GM12878 (cell line): ENCODE results near the gene KRTAP5-8. TPM values are rescaled to one million over a fixed set of nuclear protein-coding genes. Genes with fewer than 3 reads are reported as not detected.

Experiments
- ATAC-seq: fragments of 200-7000 bp; cut with Tn5 transposase; 3 replicates; pipeline ENCODE4 v1.9.1; 2020; ENCODE audit warnings: mild to moderate bottlenecking, moderate library complexity
- BruUV-seq: library from RNA; stranded (reverse); fragments of 400-500 nt; replicated peaks from 2 replicates; lab custom pipeline; 2021; lab: Mats Ljungman, UMichigan
- CTCF ChIA-PET: fragments of 300-600 bp; sonication (Branson Sonifier 250); formaldehyde crosslinking; extraction: SDS; loops from one replicate; lab custom pipeline; 2021; ENCODE audit warnings: inconsistent platforms; lab: Yijun Ruan, JAX
- POLR2A ChIA-PET: fragments of 350-600 bp; formaldehyde crosslinking; extraction: SDS; loops from one replicate; lab custom pipeline; 2021; ENCODE audit warnings: inconsistent platforms; lab: Charles Lee
- RAD21 ChIA-PET: fragments of 300-600 bp; sonication (Branson Sonifier 250); formaldehyde crosslinking; loops from one replicate; lab custom pipeline; 2023; ENCODE audit warnings: antibody characterized with exemption; ENCODE audit not compliant: unreplicated experiment; lab: Charles Lee
- SMC1A ChIA-PET: fragments of 300-600 bp; sonication (Branson Sonifier 250); formaldehyde crosslinking; loops from one replicate; lab custom pipeline; 2023; ENCODE audit not compliant: unreplicated experiment, uncharacterized antibody; lab: Charles Lee
- DNase-seq: peaks from one replicate; pipeline ENCODE4 v3.0.0-alpha.2; 2011; ENCODE audit warnings: low read depth, low spot score
- FAIRE-seq: peaks from 3 replicates; lab custom pipeline; 2011; peaks lifted over from hg19 to GRCh38; lab: Jason Lieb, UNC
- H2AFZ ChIP-seq: 2 replicates; pipeline ENCODE4 v1.6.0; 2011; ENCODE audit warnings: low read depth, low read length, control low read depth; ENCODE audit not compliant: control insufficient read depth
- H3K27ac ChIP-seq: 2 replicates; pipeline ENCODE4 v1.5.1; 2011; ENCODE audit warnings: control low read depth; ENCODE audit not compliant: control insufficient read depth, insufficient read depth
- H3K27me3 ChIP-seq, 2 experiments: replicated peaks in 1 of 2; 2 replicates each; pipeline versions ENCODE4 v1.6.0 to v1.6.1; 2011; ENCODE audit warnings: low read length in 1 of 2; ENCODE audit not compliant: control insufficient read depth in 2 of 2, insufficient read depth in 2 of 2
- H3K36me3 ChIP-seq, 2 experiments: 2 replicates each; pipeline ENCODE4 v1.5.1; 2011; ENCODE audit warnings: low read length in 1 of 2; ENCODE audit not compliant: control insufficient read depth in 2 of 2, insufficient read depth in 2 of 2
- H3K4me1 ChIP-seq: 2 replicates; pipeline ENCODE4 v1.6.1; 2011; ENCODE audit warnings: mild to moderate bottlenecking, low read length, moderate library complexity, mixed read lengths; ENCODE audit not compliant: control insufficient read depth, insufficient read depth
- H3K4me2 ChIP-seq: 2 replicates; pipeline ENCODE4 v1.6.0; 2011; ENCODE audit warnings: control low read depth; ENCODE audit not compliant: control insufficient read depth, insufficient read depth
- H3K4me3 ChIP-seq: fragments of 200-600 bp; sonication (generic); 2 replicates; pipeline ENCODE4 v1.5.1; 2016
- H3K79me2 ChIP-seq: 2 replicates; pipeline ENCODE4 v1.6.0; 2011; ENCODE audit warnings: low read length; ENCODE audit not compliant: control insufficient read depth, insufficient read depth
- H3K9ac ChIP-seq: 2 replicates; pipeline ENCODE4 v1.8.0; 2011; ENCODE audit warnings: low read length, control low read depth, mixed read lengths; ENCODE audit not compliant: control insufficient read depth, insufficient read depth
- H3K9me3 ChIP-seq: replicated peaks from 3 replicates; pipeline ENCODE4 v1.5.1; 2011; ENCODE audit warnings: mild to moderate bottlenecking, low read length; ENCODE audit not compliant: control insufficient read depth, insufficient read depth
- H4K20me1 ChIP-seq: 2 replicates; pipeline ENCODE4 v1.6.0; 2011; ENCODE audit not compliant: control insufficient read depth, insufficient read depth
- CBFB ChIP-seq: IDR thresholded peaks from 2 replicates; pipeline ENCODE4 v1.6.1; 2016; ENCODE audit warnings: antibody characterized with exemption, low read depth
- GABPA ChIP-seq: IDR thresholded peaks from 2 replicates; pipeline ENCODE4 v1.6.1; 2014; ENCODE audit warnings: antibody characterized with exemption, low read depth, mild to moderate bottlenecking, inconsistent platforms
- REST ChIP-seq: IDR thresholded peaks from 2 replicates; pipeline ENCODE4 v1.6.1; 2012; ENCODE audit warnings: mild to moderate bottlenecking, low read depth, low read length
- SIN3A ChIP-seq: IDR thresholded peaks from 2 replicates; pipeline ENCODE4 v1.6.1; 2012; ENCODE audit warnings: low read depth, low read length, improper control_type of control experiment
- STAT1 ChIP-seq: fragments of 450-650 bp; conservative IDR thresholded peaks from 2 replicates; pipeline ENCODE4 v1.6.1; 2014; ENCODE audit warnings: antibody characterized with exemption, mild to moderate bottlenecking
- TCF3 ChIP-seq: IDR thresholded peaks from 2 replicates; pipeline ENCODE4 v1.6.1; 2012; ENCODE audit warnings: low read depth, mild to moderate bottlenecking, low read length, borderline replicate concordance; ENCODE audit not compliant: insufficient read depth
- YBX1 ChIP-seq: fragments of 450-650 bp; IDR thresholded peaks from 2 replicates; pipeline ENCODE4 v1.6.1; 2016; ENCODE audit warnings: antibody characterized with exemption
- ZNF687 ChIP-seq: fragments of 450-650 bp; IDR thresholded peaks from 2 replicates; pipeline ENCODE4 v1.6.1; 2017; ENCODE audit warnings: mild to moderate bottlenecking, moderate library complexity
- WGBS: methylation state at CpG from one replicate; pipeline ENCODE4 v1.1.6; 2016; ENCODE audit warnings: low lambda C conversion rate; ENCODE audit not compliant: insufficient replicate concordance, insufficient coverage; ENCODE audit errors: missing lambda C conversion rate; 5-methylcytosine and 5-hydroxymethylcytosine counted together
- in situ Hi-C: fragments of 300-500 bp; cut with MboI; formaldehyde crosslinking; loops from 9 replicates; pipeline ENCODE4 v1.14.3; 2018; ENCODE audit warnings: mixed read lengths
- intact Hi-C: fragments of 100-400 bp; cut with micrococcal nuclease; formaldehyde crosslinking; loops from one replicate; pipeline ENCODE4 v1.14.2; 2022; ENCODE audit not compliant: unreplicated experiment
- polyA plus RNA-seq, 11 experiments: library from polyadenylated mRNA; depleted of rRNA in 4 of 11; unstranded in 6 of 11; stranded (reverse) in 5 of 11; fragments of >200 nt; fragmentation: Nextera tagmentation in 4 of 11; fragmentation: Illumina TruSeq in 1 of 11; extraction: Ambion mirVana in 4 of 11; extraction: Trizol in 1 of 11; gene quantifications; 1 replicate in 1 of 11; 2 replicates in 10 of 11; pipeline versions ENCODE4 v1.2.1 to v1.2.3, GENCODE V29; 2011 to 2016; ENCODE audit warnings: inconsistent platforms in 2 of 11, missing spikeins in 2 of 11, low read depth in 1 of 11
- total RNA-seq, 4 experiments: library from RNA; depleted of rRNA in 3 of 4; stranded (reverse); fragments of >200 nt in 3 of 4; fragmentation: Illumina TruSeq in 1 of 4; extraction: Trizol in 1 of 4; gene quantifications; 2 replicates each; pipeline versions ENCODE4 v1.2.1 to v1.2.3, GENCODE V29; 2013 to 2021
- TF ChIP-seq, protein P1 (sequence below): fragments of 450-650 bp; IDR thresholded peaks from 2 replicates; pipeline ENCODE4 v1.6.1; 2018; ENCODE audit warnings: mild to moderate bottlenecking, low read depth, moderate library complexity; ENCODE audit not compliant: partially characterized antibody
- TF ChIP-seq, protein P2 (sequence below): IDR thresholded peaks from 2 replicates; pipeline ENCODE4 v1.6.1; 2011; ENCODE audit warnings: borderline replicate concordance, low read depth, mild to moderate bottlenecking, moderate library complexity, mixed read lengths, low read length; ENCODE audit not compliant: insufficient read depth; ENCODE audit errors: extremely low read length
- TF ChIP-seq, protein P3 (sequence below): IDR thresholded peaks from 2 replicates; pipeline ENCODE4 v1.6.1; 2011; ENCODE audit warnings: low read depth, low read length, improper control_type of control experiment, borderline replicate concordance

Gene KRTAP5-8
- total and polyA plus RNA-seq, 10 of the 15 experiments (the other 5 are each of a cell fraction or from before 2014, with no cell fraction given): 0.07 to 0.36 (median 0.13) TPM; not detected in 6

DNA sequence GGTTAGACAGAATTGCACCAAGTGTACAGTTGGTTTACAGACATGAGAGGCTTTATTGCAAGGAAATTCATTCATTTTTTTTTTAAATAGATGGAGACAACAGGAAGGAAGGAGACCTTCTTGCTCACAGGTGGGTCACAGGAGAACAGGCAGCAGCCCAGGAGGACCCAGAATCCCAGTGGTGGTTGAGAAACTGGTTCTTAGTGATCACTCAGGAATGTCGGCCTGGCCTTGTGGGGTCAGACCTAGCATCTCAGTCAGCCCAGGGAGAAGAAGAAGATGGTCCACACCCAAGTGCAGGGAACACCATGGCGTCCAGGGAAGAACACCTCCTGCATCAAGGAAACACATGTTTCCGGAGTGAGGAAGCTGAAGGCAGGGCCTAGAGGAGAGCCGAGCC is 44.0 kb downstream of the KRTAP5-8 start:
- intact Hi-C loops: no loop called here
- no peak overlapping the region for H3K4me3 ChIP-seq
- POLR2A ChIA-PET: no interaction called here
- no peaks in the 10 kb centered on the region for H3K36me3 ChIP-seq
- DNase-seq (no peak), ATAC-seq (no peak), FAIRE-seq (no peak)
- in situ Hi-C loops: no loop called here
- no peaks in the 10 kb centered on the region for H3K9me3 ChIP-seq
- TF ChIP-seq STAT1 (no peak), CBFB (no peak), TCF3 (no peak), SIN3A (no peak), REST (no peak), ZNF687 (no peak), GABPA (no peak), YBX1 (no peak)
- TF ChIP-seq, protein P1, sequence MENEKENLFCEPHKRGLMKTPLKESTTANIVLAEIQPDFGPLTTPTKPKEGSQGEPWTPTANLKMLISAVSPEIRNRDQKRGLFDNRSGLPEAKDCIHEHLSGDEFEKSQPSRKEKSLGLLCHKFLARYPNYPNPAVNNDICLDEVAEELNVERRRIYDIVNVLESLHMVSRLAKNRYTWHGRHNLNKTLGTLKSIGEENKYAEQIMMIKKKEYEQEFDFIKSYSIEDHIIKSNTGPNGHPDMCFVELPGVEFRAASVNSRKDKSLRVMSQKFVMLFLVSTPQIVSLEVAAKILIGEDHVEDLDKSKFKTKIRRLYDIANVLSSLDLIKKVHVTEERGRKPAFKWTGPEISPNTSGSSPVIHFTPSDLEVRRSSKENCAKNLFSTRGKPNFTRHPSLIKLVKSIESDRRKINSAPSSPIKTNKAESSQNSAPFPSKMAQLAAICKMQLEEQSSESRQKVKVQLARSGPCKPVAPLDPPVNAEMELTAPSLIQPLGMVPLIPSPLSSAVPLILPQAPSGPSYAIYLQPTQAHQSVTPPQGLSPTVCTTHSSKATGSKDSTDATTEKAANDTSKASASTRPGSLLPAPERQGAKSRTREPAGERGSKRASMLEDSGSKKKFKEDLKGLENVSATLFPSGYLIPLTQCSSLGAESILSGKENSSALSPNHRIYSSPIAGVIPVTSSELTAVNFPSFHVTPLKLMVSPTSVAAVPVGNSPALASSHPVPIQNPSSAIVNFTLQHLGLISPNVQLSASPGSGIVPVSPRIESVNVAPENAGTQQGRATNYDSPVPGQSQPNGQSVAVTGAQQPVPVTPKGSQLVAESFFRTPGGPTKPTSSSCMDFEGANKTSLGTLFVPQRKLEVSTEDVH: no peak
- TF ChIP-seq, protein P2, sequence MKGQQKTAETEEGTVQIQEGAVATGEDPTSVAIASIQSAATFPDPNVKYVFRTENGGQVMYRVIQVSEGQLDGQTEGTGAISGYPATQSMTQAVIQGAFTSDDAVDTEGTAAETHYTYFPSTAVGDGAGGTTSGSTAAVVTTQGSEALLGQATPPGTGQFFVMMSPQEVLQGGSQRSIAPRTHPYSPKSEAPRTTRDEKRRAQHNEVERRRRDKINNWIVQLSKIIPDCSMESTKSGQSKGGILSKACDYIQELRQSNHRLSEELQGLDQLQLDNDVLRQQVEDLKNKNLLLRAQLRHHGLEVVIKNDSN: no peak
- TF ChIP-seq, protein P3, sequence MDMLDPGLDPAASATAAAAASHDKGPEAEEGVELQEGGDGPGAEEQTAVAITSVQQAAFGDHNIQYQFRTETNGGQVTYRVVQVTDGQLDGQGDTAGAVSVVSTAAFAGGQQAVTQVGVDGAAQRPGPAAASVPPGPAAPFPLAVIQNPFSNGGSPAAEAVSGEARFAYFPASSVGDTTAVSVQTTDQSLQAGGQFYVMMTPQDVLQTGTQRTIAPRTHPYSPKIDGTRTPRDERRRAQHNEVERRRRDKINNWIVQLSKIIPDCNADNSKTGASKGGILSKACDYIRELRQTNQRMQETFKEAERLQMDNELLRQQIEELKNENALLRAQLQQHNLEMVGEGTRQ: no peak
- H3K9ac ChIP-seq: no peak overlapping the region
- no peak overlapping the region for H2AFZ ChIP-seq
- no peaks in the 10 kb centered on the region for H3K79me2 ChIP-seq
- SMC1A ChIA-PET: no interaction called here
- BruUV-seq: no TSS peak
- 38% methylated on average over 4 of the region's 4 CpGs for WGBS
- H3K4me1 ChIP-seq: no peaks in the 10 kb centered on the region
- H3K27ac ChIP-seq: no peak overlapping the region
- RAD21 ChIA-PET: no interaction called here
- CTCF ChIA-PET: interaction anchor here (2.2 kb wide), 1 partner anchor 93 kb away, joined by 6 read pairs; no protein-coding TSS in a partner anchor
- no peaks in the 10 kb centered on the region for H4K20me1 ChIP-seq
- no peaks in the 10 kb centered on the region for H3K27me3 ChIP-seq
- H3K4me2 ChIP-seq: no peak overlapping the region
